HG03354 (cell line): ENCODE results near the gene RELL1.
"Not testable (repeated sequence)": the region's sequence is repeated elsewhere in the genome, so short reads cannot be mapped to it uniquely, and the experiment has no call there.

Experiments
- ATAC-seq: cut with Tn5 transposase; IDR thresholded peaks from one replicate; pipeline ENCODE4 v1.9.1; 2021; ENCODE audit warnings: mild to moderate bottlenecking; ENCODE audit not compliant: unreplicated experiment, poor library complexity, severe bottlenecking

Gene RELL1

DNA sequence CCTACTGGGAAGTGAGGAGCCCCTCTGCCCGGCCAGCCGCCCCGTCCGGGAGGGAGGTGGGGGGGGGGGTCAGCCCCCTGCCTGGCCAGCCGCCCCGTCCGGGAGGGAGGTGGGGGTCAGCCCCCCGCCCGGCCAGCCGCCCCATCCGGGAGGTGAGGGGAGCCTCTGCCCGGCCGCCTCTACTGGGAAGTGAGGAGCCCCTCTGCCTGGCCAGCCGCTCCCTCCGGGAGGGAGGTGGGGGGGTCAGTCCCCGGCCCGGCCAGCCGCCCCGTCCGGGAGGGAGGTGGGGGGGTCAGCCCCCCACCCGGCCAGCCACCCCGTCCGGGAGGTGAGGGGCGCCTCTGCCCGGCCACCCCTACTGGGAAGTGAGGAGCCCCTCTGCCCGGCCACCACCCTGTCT is 17.1 kb downstream of the RELL1 start:
- not testable (repeated sequence) for ATAC-seq

DNA sequence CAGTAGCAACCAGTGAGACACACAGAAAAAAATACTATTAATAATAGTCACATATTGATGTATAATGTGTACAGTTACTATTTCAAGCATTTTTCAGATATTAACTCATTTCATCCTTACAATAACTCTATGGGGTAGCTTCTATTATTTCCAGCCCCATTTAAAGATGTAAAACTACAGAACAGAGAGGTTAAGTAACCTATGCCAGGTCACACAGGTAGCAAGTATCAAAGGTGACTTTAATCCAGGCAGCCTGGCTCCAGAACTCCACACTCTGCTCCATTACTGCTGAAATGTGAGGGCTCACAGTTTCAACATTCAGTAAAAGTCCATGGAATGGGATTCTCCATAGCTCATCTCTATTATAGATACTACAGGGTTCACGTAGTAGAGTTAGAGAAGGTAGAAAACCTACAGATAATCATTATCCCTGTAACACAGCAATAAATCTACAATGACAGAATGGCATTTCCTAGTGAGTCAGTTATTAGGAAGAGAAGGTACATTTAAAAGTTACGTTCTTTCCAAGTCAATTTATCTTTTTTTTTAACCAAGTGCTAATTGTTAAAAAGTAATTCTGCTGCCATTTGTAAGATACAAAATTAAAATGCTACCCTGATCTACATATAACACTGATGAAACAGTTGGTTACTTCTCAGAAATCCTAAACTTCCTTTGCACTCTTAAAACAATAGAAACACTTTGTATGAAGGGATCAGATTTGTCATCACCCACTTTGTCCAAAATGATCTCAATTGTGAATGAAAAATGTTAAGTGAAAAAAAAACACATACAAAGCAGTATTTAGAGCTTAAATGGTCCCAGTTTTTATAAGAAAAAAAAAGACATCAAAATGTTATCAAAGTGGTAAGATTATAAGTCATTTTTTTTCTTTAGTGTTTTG is 18.7 kb downstream of the RELL1 start:
- ATAC-seq: no peak

DNA sequence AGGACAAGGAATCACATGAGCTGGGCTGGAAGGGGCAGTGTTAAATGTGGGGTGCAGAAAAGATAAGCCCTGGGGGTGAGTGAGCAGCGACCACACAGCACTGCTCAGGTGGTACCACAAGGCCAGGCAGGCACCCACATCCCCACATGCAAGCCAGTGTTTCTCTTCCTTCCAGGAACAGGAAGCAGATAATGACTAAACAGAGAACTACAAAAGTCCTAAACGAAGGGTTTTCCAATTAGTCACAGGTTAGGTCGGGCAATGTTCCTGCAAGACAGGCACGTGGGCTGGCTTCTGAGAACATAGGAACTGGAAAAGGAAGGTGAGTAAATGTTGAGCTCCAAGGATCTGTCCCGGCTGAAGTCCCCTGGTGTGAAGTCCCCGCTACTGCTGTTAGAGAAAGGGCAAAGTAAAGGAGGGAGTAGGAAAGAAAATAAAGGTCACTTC is 19.5 kb downstream of the RELL1 start:
- ATAC-seq: no peak

DNA sequence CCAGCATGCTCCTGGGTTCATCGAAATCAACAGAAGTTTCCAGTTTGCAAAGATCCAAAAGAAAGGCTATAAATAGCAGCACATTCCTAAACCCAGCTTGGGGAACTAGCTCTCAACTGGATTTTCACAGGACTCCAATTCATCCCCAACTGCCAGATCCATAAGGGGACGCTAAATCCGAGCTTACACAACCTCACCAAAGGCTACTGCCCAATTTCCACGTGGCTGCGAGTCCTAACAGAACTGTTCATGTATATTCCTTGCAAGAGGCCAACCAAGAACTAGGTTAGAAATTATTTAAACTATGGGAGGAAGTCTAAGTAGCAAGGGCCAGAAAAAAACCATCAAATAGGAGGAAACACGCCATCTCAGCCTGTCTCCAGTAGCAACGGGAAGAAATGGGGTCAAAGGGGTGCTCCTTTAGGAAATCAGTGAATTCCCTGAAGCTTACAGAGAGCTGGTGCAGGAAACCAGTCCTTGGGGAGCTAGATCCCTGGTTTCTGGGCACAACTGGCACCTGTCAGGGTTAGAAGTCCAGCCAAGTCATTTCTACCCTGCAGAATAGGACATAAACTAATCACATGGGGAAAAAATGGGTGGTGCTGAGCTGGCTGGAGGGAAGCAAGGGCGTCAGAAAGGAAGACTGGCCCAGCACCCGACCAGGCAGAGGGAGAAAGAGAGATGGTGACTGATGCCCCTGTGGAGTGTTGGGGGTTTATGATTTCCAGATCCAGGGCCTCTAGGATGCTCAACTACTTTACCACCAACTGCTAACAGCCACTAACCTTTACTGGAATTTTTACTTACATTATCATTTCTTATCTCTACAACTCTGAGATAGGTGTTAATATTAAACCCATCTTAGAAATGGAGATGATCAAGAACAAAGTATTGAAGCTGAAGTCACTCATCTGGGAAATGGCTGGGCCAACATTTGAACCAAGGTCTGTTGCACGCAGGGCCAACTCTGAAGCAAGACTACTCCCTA is 20.5 kb downstream of the RELL1 start:
- ATAC-seq: no peak

DNA sequence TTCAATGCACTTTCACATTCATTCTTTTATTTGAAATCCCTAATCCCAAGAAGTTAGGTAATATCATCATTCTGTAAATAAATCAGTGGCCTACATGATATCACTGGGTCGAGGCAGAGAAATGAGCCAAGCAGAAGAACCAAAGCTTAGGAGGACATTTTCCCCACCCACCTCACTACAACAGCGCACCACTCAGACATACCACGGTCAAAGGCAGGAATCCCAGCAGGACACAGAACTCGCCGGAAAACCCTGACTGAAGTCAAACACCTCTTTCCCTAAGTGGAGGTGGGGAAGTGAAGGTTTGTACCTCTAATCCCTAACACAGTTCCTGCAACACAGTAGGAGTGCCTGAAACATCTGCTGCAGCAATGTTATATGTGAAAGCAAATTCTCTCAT is 21.5 kb downstream of the RELL1 start:
- no peak for ATAC-seq

DNA sequence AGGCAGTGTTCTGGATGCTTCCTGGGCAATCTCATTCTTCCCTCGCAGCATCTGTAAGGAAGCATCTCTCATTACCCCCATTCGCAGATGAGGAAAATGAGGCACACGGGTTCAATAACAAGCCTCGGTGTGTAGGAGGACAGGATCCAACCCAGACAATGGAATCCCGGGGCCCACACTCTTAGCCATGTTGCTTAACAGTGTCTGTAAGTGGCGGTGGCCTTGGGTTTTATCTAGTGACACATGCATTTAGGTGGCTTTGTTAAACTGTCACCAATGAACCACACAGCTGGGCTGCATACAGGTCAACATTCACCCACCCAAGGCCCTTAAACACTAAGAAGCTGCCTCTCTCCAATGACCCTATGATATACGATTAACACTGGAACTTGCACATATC is 22.6 kb downstream of the RELL1 start:
- ATAC-seq: no peak

DNA sequence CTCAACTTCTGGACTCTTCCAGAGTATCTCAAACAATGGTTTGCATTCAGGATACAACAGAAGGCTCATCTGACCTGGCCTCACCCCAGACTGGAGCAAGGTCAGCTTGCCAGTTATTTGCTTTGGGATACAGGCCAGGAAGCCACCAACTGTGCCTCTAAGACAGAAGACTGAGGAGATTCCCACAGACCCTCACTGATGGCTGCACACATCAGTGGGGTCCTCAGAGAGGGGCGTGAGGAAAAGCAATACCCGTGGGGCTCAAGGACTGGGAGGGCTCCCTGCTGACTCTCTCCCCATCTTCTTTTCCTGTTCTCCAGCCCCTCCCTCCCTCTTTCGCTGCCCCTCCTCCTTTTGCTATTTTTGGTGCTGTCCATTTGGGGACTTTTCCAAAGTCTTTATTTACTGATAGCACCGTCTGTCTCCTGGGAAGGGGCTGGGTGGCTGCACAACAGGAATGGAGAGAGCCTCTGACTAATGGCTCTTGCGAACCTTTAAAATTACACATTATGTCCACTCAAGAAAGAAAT is 23.2 kb downstream of the RELL1 start:
- ATAC-seq: no peak

DNA sequence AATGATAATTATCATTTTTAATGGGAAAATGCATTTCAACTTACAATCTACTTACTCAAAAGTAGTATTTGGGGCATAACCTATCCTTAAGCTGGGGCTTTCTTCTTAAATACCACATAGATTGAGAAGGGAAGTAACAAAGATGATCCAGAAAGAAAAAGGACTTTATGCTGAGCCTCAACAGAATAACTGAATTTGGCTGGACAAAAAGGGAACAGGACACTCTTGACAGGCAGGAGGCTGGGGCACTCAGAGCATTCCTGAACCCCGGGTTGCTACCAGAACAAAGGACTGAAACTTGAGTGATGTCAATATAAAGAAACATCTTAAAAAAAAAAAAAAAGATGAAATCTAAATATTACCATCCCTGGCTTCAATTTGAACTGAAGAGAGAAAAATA is 23.9 kb downstream of the RELL1 start:
- ATAC-seq: no peak

DNA sequence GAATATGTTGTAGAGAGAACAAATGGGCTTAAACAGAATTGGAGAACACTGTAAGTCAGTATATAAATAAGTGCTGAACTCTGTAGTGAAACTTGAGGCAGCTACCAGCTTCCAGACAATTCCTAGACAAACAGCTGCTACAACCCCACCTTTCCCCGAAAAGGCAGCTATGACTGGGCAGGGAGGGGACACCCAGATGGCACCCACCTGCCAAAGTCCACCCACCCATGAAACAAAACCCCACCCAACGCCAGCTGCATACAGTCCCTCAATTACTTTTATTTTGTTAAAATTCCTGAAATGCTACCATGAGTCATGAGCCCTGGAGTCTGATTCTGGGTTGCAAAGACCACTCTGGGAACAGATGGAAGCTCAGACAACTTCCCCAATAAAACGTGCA is 24.4 kb downstream of the RELL1 start:
- no peak for ATAC-seq

DNA sequence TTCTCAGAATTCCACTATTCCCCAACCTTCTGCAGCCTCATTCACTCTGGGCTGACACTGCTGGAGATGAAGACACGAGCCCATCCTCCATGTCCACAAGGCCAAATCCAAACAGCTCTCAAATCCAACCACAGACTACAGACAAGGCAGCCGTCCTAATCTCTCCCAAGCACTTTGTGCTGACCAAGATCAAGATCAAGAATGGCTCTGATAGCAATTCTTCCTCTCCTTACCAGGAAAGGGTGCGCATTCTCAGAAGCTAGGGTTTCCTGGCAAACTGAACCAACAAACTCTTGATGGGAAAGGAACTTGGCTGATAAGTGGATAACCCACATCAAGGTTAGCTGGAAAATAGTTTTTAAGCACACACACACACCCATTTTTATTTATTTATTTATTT is 26.5 kb downstream of the RELL1 start:
- no peak for ATAC-seq

DNA sequence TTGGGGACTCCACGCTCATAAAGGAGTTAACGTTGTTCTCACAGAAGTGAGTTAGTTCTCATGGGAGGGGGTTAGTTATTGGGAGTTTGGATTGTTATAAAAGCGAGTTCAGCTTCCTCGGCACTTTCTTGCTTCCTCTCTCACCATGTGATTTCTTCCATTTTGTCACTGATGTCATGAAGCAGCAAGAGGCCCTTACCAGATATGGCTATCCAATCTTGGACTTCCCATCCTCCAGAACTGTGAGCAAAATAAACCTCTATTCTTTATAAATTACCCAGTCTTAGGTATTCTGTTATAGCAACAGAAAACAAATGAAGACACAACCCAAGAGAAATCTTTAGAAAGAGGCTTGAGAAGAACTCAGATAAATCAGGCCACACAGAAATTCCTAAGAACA is 29.5 kb downstream of the RELL1 start:
- ATAC-seq: no peak

DNA sequence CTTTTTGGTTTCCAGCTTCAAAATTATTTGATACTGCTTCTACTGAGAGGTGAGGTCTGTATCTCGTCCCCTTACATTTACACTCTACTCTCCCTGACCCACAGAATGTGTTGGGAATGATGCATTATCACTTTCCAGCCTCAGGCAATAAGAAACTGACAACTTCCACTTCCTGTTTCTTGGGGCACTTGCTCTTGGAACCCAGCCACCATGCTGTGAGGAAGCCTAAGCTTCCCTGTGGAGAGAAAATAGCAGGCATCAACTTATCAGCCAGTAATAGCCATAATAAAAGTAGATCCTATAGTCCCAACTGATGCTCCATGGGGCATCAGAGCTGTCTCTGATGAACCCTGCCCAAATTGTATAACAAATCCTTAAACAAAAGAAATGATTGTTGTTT is 32.6 kb downstream of the RELL1 start:
- peak; percentile 18 for ATAC-seq

DNA sequence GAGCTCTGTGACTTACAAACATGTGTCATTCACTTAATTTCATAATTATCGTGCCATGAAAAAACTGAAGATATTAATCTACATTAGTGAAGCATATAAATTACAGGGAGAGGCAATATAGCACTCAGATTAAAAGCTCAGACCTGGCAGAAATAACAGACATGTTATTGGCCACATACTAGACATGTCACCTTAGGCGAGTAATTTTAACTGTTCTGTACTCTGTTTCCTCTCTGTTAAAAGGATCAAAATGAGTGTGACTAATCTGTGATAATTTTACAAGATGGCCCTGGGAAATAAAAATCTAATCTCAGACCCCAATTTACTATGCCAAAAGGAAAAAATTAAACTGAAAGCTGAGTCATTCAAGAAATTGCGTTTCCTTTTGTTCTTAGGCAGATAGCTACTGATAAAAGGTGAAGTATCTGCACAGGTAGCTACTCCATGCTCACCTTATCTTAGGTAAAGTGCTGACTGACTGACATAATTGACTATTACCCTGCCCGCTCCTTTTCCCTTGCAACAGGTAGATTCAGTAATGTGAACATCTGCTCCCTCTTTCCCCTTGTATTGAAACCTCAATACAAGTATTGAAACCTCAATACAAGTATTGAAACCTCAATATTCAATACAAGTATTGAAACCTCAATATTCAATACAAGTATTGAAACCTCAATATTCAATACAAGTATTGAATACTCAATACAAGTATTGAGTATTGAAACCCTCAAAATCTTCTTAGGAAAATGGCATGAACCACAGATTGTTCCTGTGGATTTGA is 33.2 kb downstream of the RELL1 start:
- peak; percentile 89 for ATAC-seq

DNA sequence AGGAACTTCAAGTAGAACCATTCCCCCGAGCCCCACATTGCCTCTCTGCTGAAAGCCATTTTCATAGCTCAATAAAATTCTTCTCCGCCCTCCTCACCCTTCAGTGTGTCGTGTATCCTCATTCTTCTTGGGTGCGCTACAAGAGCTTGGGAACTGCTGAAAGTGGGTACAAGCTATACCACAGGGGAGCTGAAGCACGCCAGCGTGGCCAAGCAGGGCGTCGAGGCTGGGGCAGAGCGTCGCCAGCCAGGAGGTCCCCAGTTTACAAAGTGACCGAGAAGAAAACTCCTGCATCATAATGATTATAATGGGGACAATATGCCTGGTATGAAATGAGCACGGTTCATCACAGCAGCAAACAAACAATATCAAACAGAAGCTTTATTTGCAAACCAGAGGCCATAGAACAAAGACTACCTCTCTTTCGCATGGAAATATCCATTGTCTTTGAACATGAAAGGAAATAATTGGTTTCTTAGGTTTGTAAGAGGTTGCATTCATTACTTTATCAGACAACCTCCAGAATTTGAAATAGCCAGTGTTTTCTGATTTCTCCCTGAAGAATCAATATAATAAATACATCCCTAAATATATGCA is 34.3 kb downstream of the RELL1 start:
- no peak for ATAC-seq

DNA sequence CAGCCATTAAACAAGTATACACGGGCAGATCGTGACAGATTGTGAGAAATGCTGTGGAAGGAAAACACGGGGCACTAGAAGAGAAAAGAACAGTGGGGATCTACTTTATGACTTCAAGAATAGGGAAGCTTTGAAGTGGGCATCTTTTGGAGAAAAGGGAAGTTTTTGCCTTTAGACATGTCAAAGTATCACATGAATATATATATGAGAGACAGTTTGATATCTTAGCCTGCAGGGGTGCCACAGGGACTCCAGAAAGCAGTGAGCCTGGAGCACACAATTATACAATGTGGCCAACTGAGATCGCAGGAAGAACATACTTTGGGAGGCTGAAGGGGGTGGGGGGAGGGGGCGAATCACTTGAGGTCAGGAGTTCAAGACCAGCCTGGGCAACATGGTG is 35.7 kb downstream of the RELL1 start:
- ATAC-seq: no peak

DNA sequence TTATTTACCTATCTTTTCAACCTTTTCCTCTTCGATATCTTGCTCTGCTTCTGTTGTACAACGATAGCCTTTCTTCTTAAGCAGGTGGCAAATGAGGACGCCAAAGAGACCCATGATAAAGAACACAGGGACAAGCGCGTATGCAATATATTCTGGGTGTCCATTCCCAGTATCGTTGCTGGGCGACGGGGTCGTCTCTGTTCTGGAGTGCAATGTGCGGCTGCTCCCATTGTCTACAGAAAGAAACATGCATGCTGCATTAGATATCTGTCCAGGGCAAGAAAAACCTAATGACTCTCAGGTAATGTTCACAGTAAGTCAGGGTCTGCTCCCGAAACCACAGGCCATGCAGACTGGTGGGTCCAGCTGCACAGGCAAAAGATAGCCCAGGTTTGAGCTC is 36.9 kb downstream of the RELL1 start:
- no peak for ATAC-seq

DNA sequence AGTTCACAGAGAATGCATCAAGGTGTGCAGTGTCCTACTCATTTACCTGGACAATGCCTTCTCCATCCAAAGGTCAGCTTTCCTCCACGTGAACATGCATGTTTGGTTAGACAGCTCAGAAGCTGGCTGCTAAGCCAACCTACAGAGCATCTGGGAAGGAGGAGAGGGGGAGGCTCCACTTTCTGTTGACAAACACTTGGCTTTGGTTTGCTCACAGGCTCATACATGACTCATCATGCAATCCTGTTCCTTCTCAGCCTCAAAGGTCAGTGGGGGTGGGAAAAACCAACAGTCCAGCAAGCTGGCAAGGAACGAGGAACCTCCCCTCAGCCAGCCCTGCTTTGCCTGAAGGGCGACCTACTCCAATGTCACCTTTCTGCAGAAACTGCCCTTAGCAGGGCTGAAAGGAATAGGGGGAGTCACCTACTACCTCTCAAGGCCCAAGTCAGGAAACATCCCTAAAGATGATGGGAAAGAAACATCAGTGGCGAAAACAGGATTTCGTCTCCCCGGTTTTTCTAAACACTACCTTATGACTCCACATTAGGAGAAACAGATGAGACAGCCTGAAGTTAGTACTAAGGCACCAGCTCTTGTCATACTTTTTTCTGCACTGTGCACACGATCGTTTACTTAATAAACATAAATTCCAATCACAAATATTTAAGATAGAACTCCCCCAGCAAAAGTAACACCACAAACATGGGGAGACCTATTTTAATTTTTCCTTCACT is 37.9 kb downstream of the RELL1 start:
- no peak for ATAC-seq

DNA sequence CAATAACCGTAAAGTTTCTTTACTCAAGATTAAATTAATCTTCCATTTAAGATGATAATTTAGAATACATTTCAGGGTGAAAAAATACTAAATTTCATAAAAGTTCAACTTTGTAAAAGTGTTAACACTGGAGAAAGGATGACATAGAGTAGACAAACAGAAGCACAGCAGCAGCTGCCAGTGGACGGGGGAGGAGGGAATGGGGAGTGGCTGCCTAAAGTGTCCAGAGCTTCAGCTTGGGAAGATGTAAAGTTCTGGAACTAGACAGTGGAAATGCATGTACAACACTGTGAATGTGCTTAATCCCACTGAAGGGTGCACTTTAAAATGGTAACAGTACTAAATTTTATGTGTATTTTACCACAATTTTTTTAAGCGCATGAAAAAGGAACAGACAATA is 39.9 kb downstream of the RELL1 start:
- ATAC-seq: no peak

DNA sequence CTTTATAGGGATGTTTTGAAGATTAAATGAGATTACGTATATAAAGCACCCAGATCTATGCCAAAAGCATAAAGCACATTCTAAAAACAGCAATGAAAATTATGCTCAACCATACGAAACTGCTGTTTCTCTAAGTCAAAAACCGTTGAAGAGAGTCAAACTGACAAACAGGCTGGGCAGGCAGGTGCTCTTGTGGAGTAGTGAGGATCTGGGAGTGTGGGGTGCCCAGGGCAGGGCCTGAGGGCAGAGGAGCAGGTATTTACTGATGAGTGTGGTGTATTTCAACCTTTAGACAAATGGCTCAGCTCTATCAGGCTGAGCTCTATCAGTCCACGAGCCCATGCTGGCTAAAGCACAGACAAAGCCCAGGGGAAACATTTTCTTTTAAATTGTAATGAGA is 40.4 kb downstream of the RELL1 start:
- ATAC-seq: no peak
